ENCODE data around the gene FAM89A. TPM values are rescaled to one million over a fixed set of nuclear protein-coding genes. Genes with fewer than 3 reads are reported as not detected.

FAM89A gene
- total and polyA plus RNA-seq, 2 of the 13 experiments (the other 11 are each of a cell fraction or from before 2014, with no cell fraction given), result 0.35 to 0.44 TPM

- TF ChIP-seq ZXDC (CRISPR knock-in tag; IDR thresholded peaks at IDR 0.05), result peak; percentile 81
- peak; percentile 63 for TF ChIP-seq HMGXB3 (CRISPR knock-in tag; IDR thresholded peaks at IDR 0.05; ENCODE audit: borderline replicate concordance)
- TF ChIP-seq ZNF781 (CRISPR knock-in tag; IDR thresholded peaks at IDR 0.05; ENCODE audit: borderline replicate concordance, not compliant biosample characterization), result peak; percentile 89
- TF ChIP-seq ZNF574 (CRISPR knock-in tag; IDR thresholded peaks at IDR 0.05), result peak; percentile 95
- no peak for TF ChIP-seq ZNF7 (CRISPR knock-in tag; IDR thresholded peaks at IDR 0.05)
- peak; percentile 54 for TF ChIP-seq SKI (IDR thresholded peaks at IDR 0.05; ENCODE audit: partially characterized antibody)
- no peak for TF ChIP-seq ZBTB7B (CRISPR knock-in tag; IDR thresholded peaks at IDR 0.05)
- TF ChIP-seq SOX6 (IDR thresholded peaks at IDR 0.05), result no peak
- TF ChIP-seq SOX6 (CRISPR knock-in tag; IDR thresholded peaks at IDR 0.05), result peak; percentile 59
- TF ChIP-seq ZNF136 (CRISPR knock-in tag; IDR thresholded peaks at IDR 0.05; ENCODE audit: low read depth), result peak; percentile 96
- no peak for TF ChIP-seq TBX3 (IDR thresholded peaks at IDR 0.05; ENCODE audit: borderline replicate concordance)
- TF ChIP-seq MTF2 (CRISPR knock-in tag; IDR thresholded peaks at IDR 0.05; ENCODE audit: borderline replicate concordance), result peak; percentile 56; the same call in 1 of the 2 replicates
- TF ChIP-seq MBNL3 (CRISPR knock-in tag; conservative IDR thresholded peaks at IDR 0.05), result no peak
- TF ChIP-seq BCL6 (CRISPR knock-in tag; IDR thresholded peaks at IDR 0.05), result no peak; the same call in none of the 2 replicates
- no peak for TF ChIP-seq ZNF414 (CRISPR knock-in tag; IDR thresholded peaks at IDR 0.05)
- TF ChIP-seq CREB1 (IDR thresholded peaks at IDR 0.05), result peak; percentile 89
- TF ChIP-seq CREB1 (CRISPR knock-in tag; IDR thresholded peaks at IDR 0.05), result peak; percentile 97
- no peak for TF ChIP-seq JDP2 (CRISPR knock-in tag; IDR thresholded peaks at IDR 0.05; ENCODE audit: borderline replicate concordance)
- no peak for TF ChIP-seq RARG (CRISPR knock-in tag; IDR thresholded peaks at IDR 0.05; ENCODE audit: low read depth)
Observed at GRCh38 chr1:230978491-230979388, 61.3 kb downstream of the FAM89A start, which contains the start of the genes ARV1 and TTC13 (continued).

Measured in HepG2 (cell line).